ENCODE data around the gene RAB3IL1. TPM values are rescaled to one million over a fixed set of nuclear protein-coding genes. Genes with fewer than 3 reads are reported as not detected.

Gene RAB3IL1
- total and polyA plus RNA-seq, 9 of the 15 experiments (the other 6 are each of a cell fraction or from before 2014, with no cell fraction given): 0.15 to 42.6 (median 15.5) TPM

DNA sequence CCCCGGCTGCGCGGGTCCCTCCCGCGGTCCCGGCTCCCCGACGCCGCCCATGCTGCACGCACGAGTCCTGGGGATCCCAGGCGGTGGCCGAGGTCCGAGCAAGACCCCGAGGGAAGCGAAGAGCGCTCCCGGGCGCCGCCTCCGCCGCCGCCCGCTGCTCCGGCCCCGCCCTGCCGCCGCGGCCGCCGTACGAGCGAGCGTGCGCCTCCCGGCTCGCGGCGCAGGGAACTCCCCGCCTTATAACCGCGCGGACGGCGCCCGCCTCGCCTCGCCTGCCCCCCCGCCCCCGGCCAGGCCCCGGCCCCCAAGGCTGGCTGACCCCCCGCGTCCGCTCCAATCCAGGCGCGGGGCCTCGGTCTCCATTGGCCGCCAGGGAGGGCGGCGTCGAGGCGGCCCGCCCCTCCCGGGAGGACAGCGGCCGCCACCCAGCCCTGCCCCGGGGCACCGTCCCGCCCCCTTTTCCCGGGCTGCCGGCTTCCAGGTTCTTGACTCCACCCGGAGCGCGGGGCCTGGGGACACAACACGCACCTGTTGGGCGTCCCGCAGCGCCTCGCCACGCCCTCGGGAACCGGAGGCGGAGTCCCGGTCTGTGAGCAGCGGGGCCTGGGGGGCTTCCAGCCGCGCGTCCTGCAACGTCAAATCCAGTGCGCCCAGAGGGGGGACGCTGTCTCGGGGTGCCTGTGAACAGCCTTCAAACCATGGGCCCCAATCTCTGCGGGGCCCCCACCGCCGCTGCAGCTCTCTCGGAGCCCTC is 25.9 kb downstream of the RAB3IL1 start, which contains the start of gene FADS3 (continued):
- TF ChIP-seq SMAD4 (CRISPR knock-in tag; conservative IDR thresholded peaks at IDR 0.05): peak; percentile 11; the same call in 1 of the 2 replicates
- TF ChIP-seq, protein P1, sequence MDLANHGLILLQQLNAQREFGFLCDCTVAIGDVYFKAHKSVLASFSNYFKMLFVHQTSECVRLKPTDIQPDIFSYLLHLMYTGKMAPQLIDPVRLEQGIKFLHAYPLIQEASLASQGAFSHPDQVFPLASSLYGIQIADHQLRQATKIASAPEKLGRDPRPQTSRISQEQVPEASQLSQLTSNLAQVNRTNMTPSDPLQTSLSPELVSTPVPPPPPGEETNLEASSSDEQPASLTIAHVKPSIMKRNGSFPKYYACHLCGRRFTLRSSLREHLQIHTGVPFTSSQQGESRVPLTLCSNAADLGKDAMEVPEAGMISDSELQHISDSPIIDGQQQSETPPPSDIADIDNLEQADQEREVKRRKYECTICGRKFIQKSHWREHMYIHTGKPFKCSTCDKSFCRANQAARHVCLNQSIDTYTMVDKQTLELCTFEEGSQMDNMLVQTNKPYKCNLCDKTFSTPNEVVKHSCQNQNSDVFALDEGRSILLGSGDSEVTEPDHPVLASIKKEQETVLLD (IDR thresholded peaks at IDR 0.05): 0 out of 2 replicates have a peak, but pooled peaks have one; percentile 27
- TF ChIP-seq MCM7 (IDR thresholded peaks at IDR 0.05): no peak
- TF ChIP-seq, protein P2, sequence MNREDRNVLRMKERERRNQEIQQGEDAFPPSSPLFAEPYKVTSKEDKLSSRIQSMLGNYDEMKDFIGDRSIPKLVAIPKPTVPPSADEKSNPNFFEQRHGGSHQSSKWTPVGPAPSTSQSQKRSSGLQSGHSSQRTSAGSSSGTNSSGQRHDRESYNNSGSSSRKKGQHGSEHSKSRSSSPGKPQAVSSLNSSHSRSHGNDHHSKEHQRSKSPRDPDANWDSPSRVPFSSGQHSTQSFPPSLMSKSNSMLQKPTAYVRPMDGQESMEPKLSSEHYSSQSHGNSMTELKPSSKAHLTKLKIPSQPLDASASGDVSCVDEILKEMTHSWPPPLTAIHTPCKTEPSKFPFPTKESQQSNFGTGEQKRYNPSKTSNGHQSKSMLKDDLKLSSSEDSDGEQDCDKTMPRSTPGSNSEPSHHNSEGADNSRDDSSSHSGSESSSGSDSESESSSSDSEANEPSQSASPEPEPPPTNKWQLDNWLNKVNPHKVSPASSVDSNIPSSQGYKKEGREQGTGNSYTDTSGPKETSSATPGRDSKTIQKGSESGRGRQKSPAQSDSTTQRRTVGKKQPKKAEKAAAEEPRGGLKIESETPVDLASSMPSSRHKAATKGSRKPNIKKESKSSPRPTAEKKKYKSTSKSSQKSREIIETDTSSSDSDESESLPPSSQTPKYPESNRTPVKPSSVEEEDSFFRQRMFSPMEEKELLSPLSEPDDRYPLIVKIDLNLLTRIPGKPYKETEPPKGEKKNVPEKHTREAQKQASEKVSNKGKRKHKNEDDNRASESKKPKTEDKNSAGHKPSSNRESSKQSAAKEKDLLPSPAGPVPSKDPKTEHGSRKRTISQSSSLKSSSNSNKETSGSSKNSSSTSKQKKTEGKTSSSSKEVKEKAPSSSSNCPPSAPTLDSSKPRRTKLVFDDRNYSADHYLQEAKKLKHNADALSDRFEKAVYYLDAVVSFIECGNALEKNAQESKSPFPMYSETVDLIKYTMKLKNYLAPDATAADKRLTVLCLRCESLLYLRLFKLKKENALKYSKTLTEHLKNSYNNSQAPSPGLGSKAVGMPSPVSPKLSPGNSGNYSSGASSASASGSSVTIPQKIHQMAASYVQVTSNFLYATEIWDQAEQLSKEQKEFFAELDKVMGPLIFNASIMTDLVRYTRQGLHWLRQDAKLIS (CRISPR knock-in tag; IDR thresholded peaks at IDR 0.05): 0 out of 2 replicates have a peak, but pooled peaks have one; percentile 66
- TF ChIP-seq SAP30 (IDR thresholded peaks at IDR 0.05; ENCODE audit: borderline replicate concordance, insufficient read depth, low read depth, low read length, poor library complexity, severe bottlenecking): peak; percentile 19
- TF ChIP-seq FOXK2 (conservative IDR thresholded peaks at IDR 0.05 in 1 of 2, IDR thresholded peaks at IDR 0.05 in 1 of 2; ENCODE audit: low read depth in 2 of 2): 0 out of 4 replicates have a peak, but pooled peaks of 1 of the 2 experiments have one; percentile 17
- TF ChIP-seq, protein P3, sequence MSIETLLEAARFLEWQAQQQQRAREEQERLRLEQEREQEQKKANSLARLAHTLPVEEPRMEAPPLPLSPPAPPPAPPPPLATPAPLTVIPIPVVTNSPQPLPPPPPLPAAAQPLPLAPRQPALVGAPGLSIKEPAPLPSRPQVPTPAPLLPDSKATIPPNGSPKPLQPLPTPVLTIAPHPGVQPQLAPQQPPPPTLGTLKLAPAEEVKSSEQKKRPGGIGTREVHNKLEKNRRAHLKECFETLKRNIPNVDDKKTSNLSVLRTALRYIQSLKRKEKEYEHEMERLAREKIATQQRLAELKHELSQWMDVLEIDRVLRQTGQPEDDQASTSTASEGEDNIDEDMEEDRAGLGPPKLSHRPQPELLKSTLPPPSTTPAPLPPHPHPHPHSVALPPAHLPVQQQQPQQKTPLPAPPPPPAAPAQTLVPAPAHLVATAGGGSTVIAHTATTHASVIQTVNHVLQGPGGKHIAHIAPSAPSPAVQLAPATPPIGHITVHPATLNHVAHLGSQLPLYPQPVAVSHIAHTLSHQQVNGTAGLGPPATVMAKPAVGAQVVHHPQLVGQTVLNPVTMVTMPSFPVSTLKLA (conservative IDR thresholded peaks at IDR 0.05): peak in 1 of 2 experiments; percentile 56; a peak in 2 of 4 replicates
- TF ChIP-seq RBFOX2 (IDR thresholded peaks at IDR 0.05; ENCODE audit: low read depth, low read length): peak; percentile 54
- TF ChIP-seq CREM (IDR thresholded peaks at IDR 0.05; ENCODE audit: low read depth): peak; percentile 87
- peak; percentile 66 for TF ChIP-seq RBM25 (IDR thresholded peaks at IDR 0.05; ENCODE audit: low read depth, low read length, severe bottlenecking)
- no peak for TF ChIP-seq SMARCC2 (IDR thresholded peaks at IDR 0.05; ENCODE audit: low read depth)
- TF ChIP-seq RBBP5 (IDR thresholded peaks at IDR 0.05; ENCODE audit: borderline replicate concordance, insufficient read depth, low read length, poor library complexity, severe bottlenecking): peak; percentile 61
- no peak for TF ChIP-seq ZFPM2 (CRISPR knock-in tag; IDR thresholded peaks at IDR 0.05)
- no peak for TF ChIP-seq ZNF143 (CRISPR knock-in tag; IDR thresholded peaks at IDR 0.05)
- 0 out of 2 replicates have a peak, but pooled peaks have one; percentile 18 for TF ChIP-seq MTA3 (IDR thresholded peaks at IDR 0.05; ENCODE audit: borderline replicate concordance)

Data from K562 (cell line).